Right hindlimb (tissue), 1 donor: ENCODE measurements around the gene MLN.
A peak's percentile ranks its signal among the peaks of the same experiment; 100 is the strongest.

Source experiments
- DNase-seq: peaks from one replicate; pipeline ENCODE4 v3.0.0-alpha.2; 2018

Gene MLN

GRCh38 chr6:33803571-33804053, at the start of gene MLN:
TSS of gene MLN (minus strand) at chr6:33804003. CDS start at chr6:33801163, 2,840 bp downstream.
- no peak for DNase-seq

DNA sequence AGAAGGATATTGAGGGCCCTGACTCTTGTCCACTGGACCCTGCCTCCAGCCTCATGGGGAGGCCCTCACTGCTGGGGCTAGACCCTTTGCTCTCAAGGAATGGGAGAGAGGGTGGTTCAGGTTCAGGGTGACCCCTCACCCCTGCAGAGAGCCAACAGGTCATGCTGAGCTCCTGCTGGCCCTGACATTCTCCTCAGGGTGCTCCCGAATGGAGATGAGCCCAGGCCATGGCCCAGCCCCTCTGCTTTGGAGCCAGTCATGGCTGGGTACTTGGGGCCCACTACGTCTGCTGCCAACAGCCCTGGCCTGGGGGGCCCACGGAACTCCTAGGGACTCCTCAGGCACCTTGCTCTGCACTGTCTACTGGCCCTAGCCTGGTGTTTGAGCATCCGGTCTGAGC, 49.2 kb upstream of the MLN start:
- DNase-seq = no peak

DNA sequence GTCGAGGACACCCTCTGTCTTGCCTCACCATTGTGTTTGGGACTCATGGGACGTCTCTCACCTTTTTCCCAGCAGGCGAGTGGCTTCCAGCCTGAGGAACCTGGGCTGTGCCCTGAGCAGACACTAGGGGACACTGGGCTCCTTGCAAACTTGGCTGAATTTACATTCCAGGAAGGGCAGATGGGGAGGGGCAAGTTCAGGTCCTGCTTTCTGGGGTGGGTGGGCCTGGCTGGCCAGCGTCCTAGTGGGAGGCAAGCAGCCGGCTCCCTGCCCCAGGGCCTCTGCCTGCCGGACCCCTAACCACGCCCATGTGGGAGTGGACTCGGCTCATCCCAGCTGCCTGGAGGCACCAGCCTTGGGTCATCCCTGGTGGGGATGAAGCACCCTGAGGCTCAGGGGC, 48.2 kb upstream of the MLN start:
- DNase-seq = no peak

- DNase-seq = no peak
Measured at GRCh38 chr6:33850869-33851541, 47.2 kb upstream of the MLN start.

DNA sequence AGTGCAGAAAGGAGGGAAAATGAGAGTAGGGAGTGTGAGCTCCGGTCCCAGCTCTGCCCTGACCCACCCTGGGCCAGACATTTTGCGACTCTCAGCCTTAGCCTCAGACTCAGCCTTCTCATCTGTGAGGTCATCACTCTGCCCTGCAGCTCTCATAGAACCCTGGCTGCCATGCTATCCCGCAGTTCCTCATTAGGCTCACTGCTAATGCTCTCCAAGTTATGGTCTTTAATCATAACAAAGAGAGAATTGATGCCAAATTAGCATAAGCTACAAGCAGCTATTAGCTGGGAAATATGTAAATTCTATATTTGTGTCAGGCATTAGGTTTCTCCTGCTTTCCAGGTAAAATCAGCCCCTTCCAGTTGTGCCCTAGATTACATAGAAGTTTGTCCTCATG, 46.5 kb upstream of the MLN start:
- no peak for DNase-seq

- no peak for DNase-seq
Measured at GRCh38 chr6:33849500-33850075, 45.8 kb upstream of the MLN start.

DNA sequence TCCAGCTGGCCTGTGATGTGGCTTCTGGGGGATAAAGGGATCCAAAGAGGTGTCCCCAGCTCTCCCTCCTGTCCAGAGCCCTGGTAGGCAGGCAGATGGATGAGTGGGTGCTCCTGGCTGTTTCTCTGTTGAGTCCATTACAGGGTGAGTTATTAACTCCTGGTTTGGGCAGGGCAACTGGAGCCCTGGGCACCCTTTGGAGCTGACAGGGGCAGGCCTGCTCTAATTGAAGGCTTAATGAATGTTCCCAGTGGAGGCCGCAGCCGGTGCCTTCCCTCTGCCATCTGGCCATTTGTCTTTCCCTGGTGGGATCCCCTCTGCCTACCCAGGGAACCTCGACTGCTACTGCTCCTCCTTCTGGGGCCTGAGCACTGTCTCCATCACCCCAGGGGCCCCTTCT, 44.7 kb upstream of the MLN start:
- no peak for DNase-seq

GRCh38 chr6:33847867-33848266, 44.1 kb upstream of the MLN start:
- no peak for DNase-seq

DNA sequence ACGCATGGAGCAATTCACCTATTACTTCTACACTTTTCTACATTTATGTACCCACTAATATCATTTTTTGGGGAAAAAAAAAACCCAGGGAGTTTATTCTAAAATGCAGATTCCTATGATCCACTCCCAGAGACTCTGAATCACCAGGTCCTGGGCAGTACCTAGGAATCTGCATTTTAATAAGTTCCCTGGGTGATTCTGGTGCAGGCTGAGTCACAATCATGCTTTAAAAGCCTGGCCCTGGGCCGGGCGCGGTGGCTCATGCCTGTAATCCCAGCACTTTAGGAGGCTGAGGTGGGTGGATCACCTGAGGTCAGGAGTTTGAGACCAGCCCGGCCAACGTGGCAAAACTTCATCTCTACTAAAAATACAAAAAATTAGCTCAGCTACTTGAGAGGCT, 43.3 kb upstream of the MLN start:
- DNase-seq = no peak

DNA sequence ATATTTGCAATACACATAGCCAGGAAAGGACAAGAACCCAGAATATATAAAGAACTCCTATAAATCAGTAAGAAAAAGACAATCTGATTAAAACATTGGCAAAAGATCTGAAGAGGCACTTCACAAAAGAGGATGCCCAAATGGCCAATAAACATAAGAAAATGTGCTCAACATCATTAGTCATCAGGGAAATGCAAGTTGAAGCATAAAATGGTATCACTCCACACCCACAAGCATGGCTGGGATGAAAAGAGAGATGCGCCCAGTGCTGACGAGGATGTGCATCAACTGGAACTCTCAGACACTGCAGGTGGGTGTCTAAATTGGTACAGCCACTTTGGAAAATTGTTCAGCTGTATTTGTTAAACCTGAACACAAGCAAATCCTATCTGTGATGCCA, 42.4 kb upstream of the MLN start:
- no peak for DNase-seq

DNA sequence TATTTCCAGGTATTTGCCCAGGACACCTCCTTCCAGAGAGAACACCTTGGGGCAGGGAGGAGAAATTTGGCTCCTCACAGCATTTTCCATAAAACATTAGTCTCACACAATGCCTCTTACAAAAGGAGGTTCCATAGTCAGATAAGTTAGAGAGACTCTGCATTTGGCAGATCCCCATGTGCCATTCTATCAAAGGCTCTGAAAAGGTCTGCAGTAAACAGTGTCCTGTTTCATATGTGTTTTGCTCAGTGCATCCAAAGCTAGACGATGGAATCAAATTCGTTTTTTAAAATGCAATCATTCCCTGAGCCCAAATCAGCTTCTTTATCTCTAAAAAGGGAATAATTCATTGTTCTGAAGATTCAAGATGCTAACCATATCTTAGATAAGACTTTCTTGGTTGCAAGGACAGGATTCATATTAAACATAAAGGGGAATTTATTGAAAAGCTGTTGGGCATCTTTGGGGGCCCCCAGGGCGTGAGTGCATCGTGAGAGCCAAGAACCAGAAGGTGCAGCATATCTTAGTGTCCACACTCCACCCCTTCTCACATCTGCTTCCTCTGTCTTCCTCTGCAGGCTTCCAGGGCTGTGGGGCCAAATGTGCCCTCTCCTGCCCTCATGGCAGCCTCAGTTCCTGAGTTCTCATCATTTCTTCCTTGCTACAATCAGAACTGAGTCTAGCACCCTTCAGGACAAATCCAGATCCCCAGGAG, 41.4 kb upstream of the MLN start:
- DNase-seq = no peak

- DNase-seq = no peak
Measured at GRCh38 chr6:33843131-33844121, 39.6 kb upstream of the MLN start.

DNA sequence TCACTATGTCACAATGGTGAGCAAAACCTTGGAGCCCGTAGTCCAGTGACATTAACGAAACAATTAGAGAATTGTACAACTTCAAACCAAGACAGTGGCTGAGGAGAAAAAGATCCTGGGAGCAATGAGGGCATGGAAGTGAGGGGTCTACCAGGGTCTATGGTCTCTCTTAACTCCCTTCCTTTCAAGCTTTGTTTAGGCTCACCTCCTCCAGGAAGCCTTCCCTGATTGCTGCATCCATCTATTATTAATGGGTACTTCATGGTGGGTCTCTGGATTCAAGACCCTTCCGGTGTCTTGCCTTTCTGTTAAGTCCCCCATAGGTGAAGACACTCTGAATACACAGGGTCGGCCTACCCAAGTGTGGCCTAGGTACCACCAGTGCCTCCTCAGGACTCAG, 38.1 kb upstream of the MLN start:
- DNase-seq = no peak

DNA sequence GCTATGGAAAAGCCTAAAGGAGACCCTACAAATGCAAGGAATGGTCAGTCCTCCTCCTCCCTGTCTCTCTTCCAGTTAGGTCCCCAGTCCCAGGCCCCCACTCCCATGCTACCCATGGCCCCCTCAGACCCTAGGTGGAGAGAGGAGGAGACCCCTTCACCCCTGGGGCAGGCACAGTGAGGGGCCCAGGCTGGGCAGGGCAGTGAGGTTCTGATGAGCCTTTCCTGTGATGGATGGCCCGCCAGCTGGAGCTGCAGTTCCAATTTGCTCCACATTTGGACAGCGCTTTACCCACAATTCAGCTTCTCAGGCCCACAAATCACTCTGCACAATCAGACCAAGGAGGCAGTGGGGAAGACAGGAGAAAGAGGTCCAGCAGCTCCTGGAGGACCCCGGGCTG, 37.3 kb upstream of the MLN start:
- DNase-seq = no peak

- peak; percentile 60 for DNase-seq
Measured at GRCh38 chr6:33840048-33840926, 36.5 kb upstream of the MLN start.

- DNase-seq = no peak
Measured at GRCh38 chr6:33839399-33840047, 35.7 kb upstream of the MLN start.

DNA sequence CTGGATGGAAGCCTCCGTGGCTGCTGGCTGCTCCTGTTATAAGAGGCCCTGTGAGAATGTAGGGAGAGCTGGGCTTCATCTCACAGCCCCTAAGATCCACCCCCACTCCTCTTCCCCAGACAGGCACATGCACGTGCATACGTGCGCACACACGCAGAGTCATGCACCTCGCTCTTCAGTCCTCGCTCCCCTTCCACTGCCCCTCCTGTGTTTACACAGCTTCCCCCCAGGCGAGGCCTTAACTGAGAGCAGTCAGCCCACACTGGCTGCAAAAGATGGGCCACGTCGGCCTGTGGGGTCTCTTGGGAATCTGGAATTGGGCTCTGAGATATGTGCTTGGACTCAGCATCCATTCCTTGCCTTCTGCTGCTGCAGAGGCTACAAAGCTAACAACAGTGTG, 35.2 kb upstream of the MLN start:
- no peak for DNase-seq

DNA sequence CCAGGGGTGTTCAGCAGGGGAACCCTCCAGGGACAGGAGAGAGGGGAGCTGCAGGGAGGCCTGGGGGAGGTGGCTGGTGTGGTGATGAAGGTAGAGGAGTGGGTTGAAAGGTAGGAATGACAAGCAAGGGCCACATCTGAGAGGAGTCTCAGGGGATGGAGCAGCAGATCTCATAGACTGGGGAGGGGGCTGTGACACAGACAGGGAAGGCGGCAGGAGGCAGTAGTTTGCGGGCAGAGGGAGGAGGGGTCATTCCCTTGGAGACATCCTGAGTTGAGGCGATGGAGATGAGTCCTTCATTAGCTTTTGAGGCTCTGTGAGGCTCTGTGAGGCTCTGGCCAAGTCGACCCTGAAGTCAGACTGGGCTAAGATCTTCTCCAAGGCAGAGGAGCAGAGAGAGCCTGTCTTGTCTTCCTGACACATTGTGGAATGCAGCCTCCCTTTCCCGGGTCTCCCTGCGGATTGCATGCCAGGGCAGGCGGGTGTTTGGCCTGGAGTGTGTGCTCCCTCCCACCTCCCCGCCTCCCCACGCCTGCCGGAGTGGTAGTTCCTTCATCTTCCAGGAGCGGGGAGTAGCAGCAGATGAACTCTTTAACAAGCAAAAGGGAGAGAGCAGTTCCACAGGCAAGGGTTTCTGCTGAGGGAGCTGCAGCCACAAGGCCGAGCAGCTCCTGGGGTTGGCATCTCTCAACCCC, 34.3 kb upstream of the MLN start:
- peak; percentile 38 for DNase-seq

DNA sequence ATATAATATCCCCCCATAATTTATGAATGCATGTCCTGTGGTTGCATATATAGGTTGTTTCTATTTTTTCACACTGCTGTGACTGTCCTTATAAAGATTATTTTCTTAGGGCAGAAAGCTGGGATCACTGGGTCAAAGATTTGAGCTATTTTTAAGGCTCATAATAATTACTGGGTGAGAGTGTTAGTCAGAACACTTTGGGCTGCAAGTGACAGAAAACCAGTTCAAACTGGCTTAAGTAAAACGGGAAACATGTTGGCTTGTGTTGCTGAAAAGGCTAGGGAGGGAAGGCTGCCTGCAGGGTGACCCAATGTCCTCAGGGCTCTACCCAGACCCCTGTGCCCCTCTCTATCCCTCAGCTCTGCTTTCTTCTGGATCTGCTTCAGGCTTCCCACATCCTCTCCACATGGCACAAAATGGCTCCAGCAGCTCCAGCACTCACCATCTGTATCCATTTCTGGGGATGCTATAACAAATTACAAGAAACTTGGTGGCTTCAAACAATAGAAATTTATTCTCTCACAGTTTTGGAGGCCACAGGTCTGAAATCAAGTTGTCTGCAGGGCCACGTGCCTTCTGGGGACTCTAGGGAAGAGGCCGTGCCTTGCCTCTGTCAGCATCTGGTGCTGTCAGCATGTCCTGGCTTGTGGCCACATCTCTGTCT, 33.1 kb upstream of the MLN start:
- DNase-seq = no peak
